ENCODE results near the gene TOMT. TPM values are rescaled to one million over a fixed set of nuclear protein-coding genes. Genes with fewer than 3 reads are reported as not detected.

Gene TOMT
- total RNA-seq, 1 donor from 2014 or later = not detected

DNA sequence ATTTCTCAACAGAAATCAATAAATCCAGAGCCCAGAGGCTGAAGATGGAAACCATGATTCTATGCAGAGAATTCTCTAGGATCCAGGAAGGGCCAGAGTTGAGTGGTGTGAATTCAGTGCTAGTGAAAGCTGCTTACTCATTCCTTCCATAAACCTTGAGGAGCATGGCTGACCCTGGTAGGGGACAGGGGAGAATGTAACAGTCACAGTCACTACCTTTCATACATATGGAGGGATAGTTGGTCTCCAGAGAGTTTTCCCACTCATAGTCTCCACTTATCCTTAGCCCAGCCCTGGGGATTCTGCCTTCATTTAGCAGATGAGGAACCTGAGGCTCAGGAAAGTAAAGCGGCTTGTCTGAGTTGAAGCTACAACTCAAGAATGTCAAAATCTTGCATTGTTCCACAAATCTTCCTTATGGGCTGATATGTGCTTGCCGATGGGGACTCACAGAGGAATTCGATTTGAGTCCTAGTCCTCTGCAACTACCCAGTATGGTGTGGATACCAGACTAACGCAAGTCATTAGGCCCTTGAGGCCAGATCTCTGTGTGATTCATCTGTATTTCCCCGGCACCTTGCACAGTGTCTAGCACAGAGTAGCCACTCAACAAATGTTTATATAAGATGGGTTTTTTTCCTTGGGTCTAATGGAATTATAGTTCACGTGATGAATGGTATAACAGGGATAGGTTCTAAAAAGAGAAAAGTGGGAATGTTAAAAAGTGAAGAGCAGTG, 10.5 kb downstream of the TOMT start:
- H3K9me3 Mint-ChIP-seq = peaks cover 5% of the 10 kb centered on the region
- no peaks in the 10 kb centered on the region for H3K36me3 Mint-ChIP-seq (ENCODE audit: low read depth)
- no peak for TF ChIP-seq CTCF (conservative IDR thresholded peaks at IDR 0.05)
- no peak overlapping the region for H3K4me3 Mint-ChIP-seq
- peaks cover 38% of the 10 kb centered on the region for H3K27me3 Mint-ChIP-seq (ENCODE audit: low read depth)
- peaks cover 25% of the 10 kb centered on the region for H3K4me1 Mint-ChIP-seq
- DNase-seq (ENCODE audit: low read depth, low spot score) = no peak
- H3K27ac Mint-ChIP-seq (ENCODE audit: unreplicated experiment) = no peak overlapping the region

DNA sequence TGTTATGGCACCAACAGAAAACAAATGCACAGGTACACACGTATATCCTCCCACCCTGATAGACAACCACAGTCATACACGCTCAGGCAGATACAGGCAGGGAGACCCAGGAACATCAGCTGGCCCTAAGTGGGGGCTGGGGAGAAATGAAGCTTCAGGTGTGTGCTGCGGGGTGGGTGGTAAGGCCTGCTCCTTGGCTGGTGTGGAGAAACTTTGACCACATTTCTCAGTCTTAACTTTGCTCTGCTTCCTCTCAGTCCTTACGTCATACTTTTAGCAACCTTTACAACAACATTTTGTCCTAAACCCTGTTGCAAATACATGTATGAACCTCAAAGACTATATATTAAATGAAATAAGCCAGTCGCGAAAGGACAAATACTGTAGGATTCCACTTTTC, 13.5 kb downstream of the TOMT start:
- H3K36me3 Mint-ChIP-seq (ENCODE audit: low read depth) = no peaks in the 10 kb centered on the region
- no peak for DNase-seq (ENCODE audit: low read depth, low spot score)
- H3K4me1 Mint-ChIP-seq = no peaks in the 10 kb centered on the region
- H3K4me3 Mint-ChIP-seq = no peak overlapping the region
- H3K27ac Mint-ChIP-seq (ENCODE audit: unreplicated experiment) = peak overlapping the region; percentile 64
- TF ChIP-seq CTCF (conservative IDR thresholded peaks at IDR 0.05) = no peak
- H3K27me3 Mint-ChIP-seq (ENCODE audit: low read depth) = peaks cover 43% of the 10 kb centered on the region
- H3K9me3 Mint-ChIP-seq = peaks cover 2% of the 10 kb centered on the region

GRCh38 chr11:72120930-72121329, 15.2 kb downstream of the TOMT start:
- DNase-seq (ENCODE audit: low read depth, low spot score) = no peak
- Mint-ChIP-seq H3K27ac (ENCODE audit: unreplicated experiment) (no peak overlapping the region), H3K4me1 (no peaks in the 10 kb centered on the region), H3K4me3 (no peak overlapping the region), H3K27me3 (ENCODE audit: low read depth) (peaks cover 34% of the 10 kb centered on the region), H3K9me3 (peaks cover 7% of the 10 kb centered on the region), H3K36me3 (ENCODE audit: low read depth) (no peaks in the 10 kb centered on the region)
- no peak for TF ChIP-seq CTCF (conservative IDR thresholded peaks at IDR 0.05)

- peaks cover 9% of the 10 kb centered on the region for H3K9me3 Mint-ChIP-seq
- no peak for DNase-seq (ENCODE audit: low read depth, low spot score)
- no peak for TF ChIP-seq CTCF (conservative IDR thresholded peaks at IDR 0.05)
- peaks cover 26% of the 10 kb centered on the region for H3K27me3 Mint-ChIP-seq (ENCODE audit: low read depth)
- H3K27ac Mint-ChIP-seq (ENCODE audit: unreplicated experiment) = no peak overlapping the region
- no peaks in the 10 kb centered on the region for H3K36me3 Mint-ChIP-seq (ENCODE audit: low read depth)
- H3K4me3 Mint-ChIP-seq = no peak overlapping the region
- no peaks in the 10 kb centered on the region for H3K4me1 Mint-ChIP-seq
Measured at GRCh38 chr11:72122607-72123006, 16.9 kb downstream of the TOMT start.

DNA sequence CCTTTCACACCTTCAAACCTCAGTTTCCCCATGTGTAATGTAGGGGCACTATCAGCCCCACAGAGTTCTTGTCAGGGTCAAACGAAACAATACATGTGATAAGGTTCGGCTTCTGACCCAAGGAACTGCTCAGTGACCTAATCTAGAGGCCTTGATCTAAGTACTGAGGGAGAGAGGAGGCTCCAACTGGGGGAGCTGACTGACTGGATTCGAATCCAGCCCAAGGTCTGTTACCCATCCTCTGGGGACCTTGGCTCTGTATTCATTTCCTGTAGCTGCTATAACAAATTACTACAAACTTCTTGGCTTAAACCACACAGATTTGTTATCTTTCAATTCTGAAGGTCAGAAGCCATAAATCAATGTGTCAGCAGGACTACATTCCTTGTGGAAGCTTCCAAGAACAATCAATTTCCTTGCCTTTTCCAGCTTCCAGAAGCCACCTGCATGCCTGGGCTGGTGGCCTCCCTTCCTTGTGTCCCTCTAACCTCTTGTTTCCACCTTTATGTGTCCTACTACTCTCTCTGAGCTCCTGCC, 17.5 kb downstream of the TOMT start:
- no peak overlapping the region for H3K4me3 Mint-ChIP-seq
- H3K36me3 Mint-ChIP-seq (ENCODE audit: low read depth) = no peaks in the 10 kb centered on the region
- TF ChIP-seq CTCF (conservative IDR thresholded peaks at IDR 0.05) = no peak
- no peak for DNase-seq (ENCODE audit: low read depth, low spot score)
- no peaks in the 10 kb centered on the region for H3K4me1 Mint-ChIP-seq
- peaks cover 24% of the 10 kb centered on the region for H3K27me3 Mint-ChIP-seq (ENCODE audit: low read depth)
- peaks cover 12% of the 10 kb centered on the region for H3K9me3 Mint-ChIP-seq
- no peak overlapping the region for H3K27ac Mint-ChIP-seq (ENCODE audit: unreplicated experiment)
